Stimulated activated CD4-positive, alpha-beta T cell treated with anti-CD3 and anti-CD28 coated beads, TNF-alpha, amount 100 ng/mL, for 24 hours (primary cell): ENCODE results near the gene TAF11L7.
"Not testable (repeated sequence)": the region's sequence is repeated elsewhere in the genome, so short reads cannot be mapped to it uniquely, and the experiment has no call there.

Source experiments
- DNase-seq, 3 experiments: peaks; one replicate each; pipeline ENCODE4 v3.0.0-alpha.2; 2020; ENCODE audit warnings: low read depth in 3 of 3

The TAF11L7 gene

GRCh38 chr5:17585658-17586057 is at the start of gene TAF11L7:
Gene TAF11L7 (minus strand): TSS chr5:17585758.
- not testable (repeated sequence) for DNase-seq

- no peak for DNase-seq
These were observed 48.6 kb upstream of the TAF11L7 start, which contains the start of gene TAF11L14 for GRCh38 chr5:17634160-17634559. Gene TAF11L14 (plus strand): TSS chr5:17634460.

- not testable (repeated sequence) for DNase-seq
These were observed 46.2 kb upstream of the TAF11L7 start, which contains the start of gene TAF11L13 for GRCh38 chr5:17631788-17632187. Gene TAF11L13 (plus strand): TSS chr5:17632088.

GRCh38 chr5:17625686-17626085 is 40.1 kb upstream of the TAF11L7 start:
- no peak for DNase-seq

GRCh38 chr5:17620627-17621026 is 35.1 kb upstream of the TAF11L7 start:
- no peak for DNase-seq

GRCh38 chr5:17619354-17619753 is 33.8 kb upstream of the TAF11L7 start:
- DNase-seq: no peak

GRCh38 chr5:17614872-17615605 is 29.5 kb upstream of the TAF11L7 start:
- DNase-seq: no peak

- DNase-seq: not testable (repeated sequence)
These were observed 24.5 kb upstream of the TAF11L7 start, which contains the start of gene TAF11L12 for GRCh38 chr5:17610092-17610491. Gene TAF11L12 (plus strand): TSS chr5:17610392.

- DNase-seq: not testable (repeated sequence)
These were observed 21.9 kb upstream of the TAF11L7 start for GRCh38 chr5:17607461-17607860.

GRCh38 chr5:17604951-17605350 is 19.4 kb upstream of the TAF11L7 start:
- DNase-seq: no peak

GRCh38 chr5:17603880-17604279 is 18.3 kb upstream of the TAF11L7 start, which contains the start of gene TAF11L11:
Gene TAF11L11 (plus strand): TSS chr5:17604183.
- DNase-seq: not testable (repeated sequence)

- not testable (repeated sequence) for DNase-seq
These were observed 12.2 kb upstream of the TAF11L7 start, which contains the start of gene TAF11L10 for GRCh38 chr5:17597728-17598127. Gene TAF11L10 (minus strand): TSS chr5:17597828.

GRCh38 chr5:17594255-17594654 is 8.7 kb upstream of the TAF11L7 start, which contains the start of gene TAF11L9:
Gene TAF11L9 (minus strand): TSS chr5:17594394.
- DNase-seq: not testable (repeated sequence)

GRCh38 chr5:17590860-17591259 is 5.3 kb upstream of the TAF11L7 start, which contains the start of gene TAF11L8:
Gene TAF11L8 (minus strand): TSS chr5:17590960.
- not testable (repeated sequence) for DNase-seq
